Neural progenitor cell (in vitro differentiated cells): ENCODE measurements around the gene SPTBN5.

ENCODE experiments used
- CTCF ChIP-seq: fragments of 200-600 bp; sonication (generic); IDR thresholded peaks from 2 replicates; pipeline ENCODE4 v1.5.1; 2017; ENCODE audit warnings: antibody characterized with exemption, mild to moderate bottlenecking
- EZH2 ChIP-seq: fragments of 200-600 bp; sonication (generic); IDR thresholded peaks from 2 replicates; pipeline ENCODE4 v1.6.1; 2017; ENCODE audit warnings: antibody characterized with exemption, mild to moderate bottlenecking, moderate library complexity

- no peak for TF ChIP-seq CTCF
- TF ChIP-seq EZH2: no peak
Observed at GRCh38 chr15:41939986-41940385, 46.1 kb upstream of the SPTBN5 start.
